ENCODE data around the gene C2CD4D. TPM values are rescaled to one million over a fixed set of nuclear protein-coding genes. Genes with fewer than 3 reads are reported as not detected.

C2CD4D gene
- total and polyA plus RNA-seq, 2 of the 13 experiments (the other 11 are each of a cell fraction or from before 2014, with no cell fraction given): not detected

GRCh38 chr1:151807131-151807530, 32.5 kb downstream of the C2CD4D start:
- ChIA-PET POLR2A (interaction anchor here (0.8 kb wide), 1 partner anchor 25 kb away, joined by 3 read pairs; no protein-coding TSS in a partner anchor), CTCF (ENCODE audit: low intra/inter-chr PET ratio, low total read pairs) (no interaction called here)
- intact Hi-C loops (cut with micrococcal nuclease; ENCODE audit: unreplicated experiment) (no loop called here), in situ Hi-C loops (cut with HindIII; ENCODE audit: extremely low pct_ligation_motif_present, low pct_unique_long_range_greater_than_20kb) (no loop called here)
- no TSS peak for BruUV-seq (replicated peaks)
- FAIRE-seq (no peak), ATAC-seq (no peak), DNase-seq (ENCODE audit: low spot score) (no peak)
- Histone ChIP-seq H4K20me1 (ENCODE audit: insufficient read depth, low read length) (no peaks in the 10 kb centered on the region), H2AFZ (ENCODE audit: low read length) (no peak overlapping the region), H3K36me3 (replicated peaks in 1 of 2; ENCODE audit: control insufficient read depth in 1 of 2, insufficient read depth in 2 of 2, low read length in 2 of 2) (no peaks in the 10 kb centered on the region), H3K4me2 (ENCODE audit: low read depth, low read length) (no peak overlapping the region), H3K27me3 (ENCODE audit: control insufficient read depth in 1 of 2, insufficient read depth in 2 of 2, low read length in 2 of 2) (no peaks in the 10 kb centered on the region; a peak in 2 of 5 replicates), H3K4me3 (replicated peaks in 1 of 3; ENCODE audit: insufficient read depth in 1 of 3, low read depth in 2 of 3, low read length in 3 of 3) (no peak overlapping the region), H3K27ac (ENCODE audit: extremely low read length, insufficient read depth, low read length) (no peak overlapping the region), H3K9me3 (ENCODE audit: low read length) (no peaks in the 10 kb centered on the region), H3K79me2 (ENCODE audit: insufficient read depth, low read length) (no peaks in the 10 kb centered on the region), H3K4me1 (ENCODE audit: insufficient read depth, low read length) (peaks cover 11% of the 10 kb centered on the region; the same call in 1 of the 2 replicates), H3K9ac (ENCODE audit: insufficient read depth, low read depth, low read length) (no peak overlapping the region)
- 70% methylated on average over 3 of the region's 5 CpGs for WGBS (ENCODE audit: low lambda C conversion rate)
- TF ChIP-seq SIN3B (IDR thresholded peaks at IDR 0.05; ENCODE audit: low read length) (no peak), KDM6A (CRISPR knock-in tag; IDR thresholded peaks at IDR 0.05; ENCODE audit: low read depth) (no peak), DDIT3 (CRISPR knock-in tag; IDR thresholded peaks at IDR 0.05) (no peak), ATF7-NPFF (CRISPR knock-in tag; IDR thresholded peaks at IDR 0.05; ENCODE audit: low read depth) (no peak), ZNF790 (CRISPR knock-in tag; IDR thresholded peaks at IDR 0.05; ENCODE audit: borderline replicate concordance) (no peak), ARNTL (CRISPR knock-in tag; IDR thresholded peaks at IDR 0.05) (no peak), ZSCAN25 (CRISPR knock-in tag; IDR thresholded peaks at IDR 0.05) (no peak), ZFY (CRISPR knock-in tag; IDR thresholded peaks at IDR 0.05) (no peak), ZNF282 (IDR thresholded peaks at IDR 0.05; ENCODE audit: partially characterized antibody) (no peak), ARID2 (CRISPR knock-in tag; IDR thresholded peaks at IDR 0.05; ENCODE audit: borderline replicate concordance) (no peak), ZBTB33 (CRISPR knock-in tag; IDR thresholded peaks at IDR 0.05) (no peak), ZBTB34 (CRISPR knock-in tag; IDR thresholded peaks at IDR 0.05) (no peak), NR2F6 (IDR thresholded peaks at IDR 0.05) (no peak), NR2F6 (CRISPR knock-in tag; IDR thresholded peaks at IDR 0.05) (no peak), TFDP1 (CRISPR knock-in tag; IDR thresholded peaks at IDR 0.05; ENCODE audit: borderline replicate concordance) (no peak), ZNF33A (CRISPR knock-in tag; IDR thresholded peaks at IDR 0.05; ENCODE audit: borderline replicate concordance) (no peak), SKIL (CRISPR knock-in tag; IDR thresholded peaks at IDR 0.05; ENCODE audit: borderline replicate concordance) (no peak)

Measured in HepG2 (cell line).